Trophoblast cell (in vitro differentiated cells and primary cell): ENCODE measurements around the gene PNMA6F.
"Not testable (repeated sequence)": the region's sequence is repeated elsewhere in the genome, so short reads cannot be mapped to it uniquely, and the experiment has no call there.

Source experiments
- DNase-seq, 2 donors: peaks; one replicate each; pipeline ENCODE4 v3.0.0-alpha.2; 2016
- H2AFZ ChIP-seq: 2 replicates; pipeline ENCODE4 v1.6.1; 2013; ENCODE audit warnings: low read length, moderate library complexity, mild to moderate bottlenecking; ENCODE audit not compliant: insufficient read depth, poor library complexity
- H2AK5ac ChIP-seq: 2 replicates; pipeline ENCODE4 v1.6.1; 2013; ENCODE audit warnings: mild to moderate bottlenecking, low read length
- H2BK120ac ChIP-seq: 2 replicates; pipeline ENCODE4 v1.6.1; 2013; ENCODE audit warnings: low read length, mild to moderate bottlenecking, moderate library complexity; ENCODE audit not compliant: insufficient read depth, poor library complexity
- H2BK12ac ChIP-seq: 2 replicates; pipeline ENCODE4 v1.6.1; 2013; ENCODE audit warnings: mild to moderate bottlenecking, low read length, moderate library complexity
- H2BK5ac ChIP-seq: 2 replicates; pipeline ENCODE4 v1.6.1; 2013; ENCODE audit warnings: low read length, low read depth, moderate library complexity, mild to moderate bottlenecking; ENCODE audit not compliant: poor library complexity
- H3K14ac ChIP-seq: 2 replicates; pipeline ENCODE4 v1.6.1; 2013; ENCODE audit warnings: mild to moderate bottlenecking, low read length
- H3K18ac ChIP-seq: 2 replicates; pipeline ENCODE4 v1.6.1; 2013; ENCODE audit warnings: mild to moderate bottlenecking, low read length
- H3K23ac ChIP-seq: 2 replicates; pipeline ENCODE4 v1.6.1; 2013; ENCODE audit warnings: low read length
- H3K27ac ChIP-seq: 2 replicates; pipeline ENCODE4 v1.5.1; 2013; ENCODE audit warnings: low read depth, mild to moderate bottlenecking, inconsistent platforms, low read length, moderate library complexity
- H3K27me3 ChIP-seq: 2 replicates; pipeline ENCODE4 v1.6.1; 2013; ENCODE audit warnings: inconsistent platforms, mild to moderate bottlenecking, low read length, moderate library complexity; ENCODE audit not compliant: insufficient read depth
- H3K36me3 ChIP-seq, 2 experiments: 1 replicate in 1 of 2; 2 replicates in 1 of 2; pipeline ENCODE4 v1.6.1; 2013; ENCODE audit warnings: low read length in 2 of 2, mild to moderate bottlenecking in 2 of 2, moderate library complexity in 1 of 2; ENCODE audit not compliant: insufficient read depth in 2 of 2, control insufficient read depth in 1 of 2
- H3K4ac ChIP-seq: 2 replicates; pipeline ENCODE4 v1.6.1; 2013; ENCODE audit warnings: low read depth, mild to moderate bottlenecking, low read length, moderate library complexity
- H3K4me1 ChIP-seq, 2 experiments: 1 replicate in 1 of 2; 2 replicates in 1 of 2; pipeline ENCODE4 v1.6.1; 2013; ENCODE audit warnings: low read length in 2 of 2, mild to moderate bottlenecking in 2 of 2, moderate library complexity in 1 of 2; ENCODE audit not compliant: insufficient read depth in 2 of 2, control insufficient read depth in 1 of 2
- H3K4me2 ChIP-seq: 2 replicates; pipeline ENCODE4 v1.6.1; 2013; ENCODE audit warnings: inconsistent platforms, mild to moderate bottlenecking, low read length, moderate library complexity
- H3K4me3 ChIP-seq: 2 replicates; pipeline ENCODE4 v1.5.1; 2013; ENCODE audit warnings: mild to moderate bottlenecking, low read depth, low read length, inconsistent platforms
- H3K79me1 ChIP-seq: one replicate; pipeline ENCODE4 v1.6.1; 2013; ENCODE audit warnings: low read length
- H3K79me2 ChIP-seq: 2 replicates; pipeline ENCODE4 v1.6.1; 2013; ENCODE audit warnings: low read length, mild to moderate bottlenecking; ENCODE audit not compliant: control insufficient read depth, insufficient read depth, poor library complexity
- H3K9ac ChIP-seq: 2 replicates; pipeline ENCODE4 v1.6.1; 2013; ENCODE audit warnings: mild to moderate bottlenecking, low read length
- H3K9me3 ChIP-seq: 2 replicates; pipeline ENCODE4 v1.6.1; 2013; ENCODE audit warnings: low read depth, mild to moderate bottlenecking, control low read depth, inconsistent platforms, low read length; ENCODE audit not compliant: insufficient read depth
- H4K12ac ChIP-seq: 2 replicates; pipeline ENCODE4 v1.6.1; 2013; ENCODE audit warnings: low read depth, mild to moderate bottlenecking, low read length, moderate library complexity
- H4K8ac ChIP-seq: 2 replicates; pipeline ENCODE4 v1.6.1; 2013; ENCODE audit warnings: low read depth, mild to moderate bottlenecking, low read length, moderate library complexity
- H4K91ac ChIP-seq: one replicate; pipeline ENCODE4 v1.6.1; 2013; ENCODE audit warnings: low read depth, mild to moderate bottlenecking, low read length, moderate library complexity
- WGBS: extraction: QIAGEN DNeasy Blood & Tissue Kit; methylation state at CpG from one replicate; pipeline ENCODE4 v1.1.7; 2013; ENCODE audit warnings: missing lambda C conversion rate; ENCODE audit not compliant: insufficient read length, insufficient coverage; ENCODE audit errors: extremely low coverage; 5-methylcytosine and 5-hydroxymethylcytosine counted together

Gene PNMA6F

DNA sequence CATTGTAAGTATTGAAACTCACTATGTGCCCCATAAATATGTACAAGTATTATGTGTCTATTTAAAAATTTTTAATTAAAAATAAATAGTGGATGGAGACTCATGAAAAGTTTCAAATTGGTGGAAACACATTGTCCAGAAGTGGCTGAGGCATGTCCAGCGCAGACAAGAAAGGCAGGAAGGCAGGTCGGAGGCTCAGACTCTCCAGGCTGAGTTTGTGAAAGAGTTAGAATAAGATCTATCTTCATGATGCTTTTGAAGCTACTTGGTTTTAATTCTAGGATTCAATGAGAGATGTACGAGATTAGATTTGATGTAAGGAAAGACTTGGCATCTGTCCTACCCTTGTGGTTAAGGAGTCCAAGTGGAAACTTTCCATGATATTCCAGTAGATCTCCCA is 19.8 kb downstream of the PNMA6F start:
- DNase-seq = no peak
- no peak overlapping the region for H2BK120ac ChIP-seq
- H2BK12ac ChIP-seq = no peak overlapping the region
- H3K4me1 ChIP-seq = no peaks in the 10 kb centered on the region
- no peaks in the 10 kb centered on the region for H3K79me2 ChIP-seq
- H3K79me1 ChIP-seq = no peaks in the 10 kb centered on the region
- no peak overlapping the region for H3K27ac ChIP-seq
- H3K4me2 ChIP-seq = no peak overlapping the region
- no peak overlapping the region for H3K4ac ChIP-seq
- H3K36me3 ChIP-seq = no peaks in the 10 kb centered on the region
- H4K8ac ChIP-seq = no peak overlapping the region
- H2AFZ ChIP-seq = no peak overlapping the region
- H3K18ac ChIP-seq = no peak overlapping the region
- no peak overlapping the region for H2BK5ac ChIP-seq
- WGBS = no CpG with 5 or more reads among the region's 3 CpGs
- H3K14ac ChIP-seq = no peak overlapping the region
- no peaks in the 10 kb centered on the region for H3K27me3 ChIP-seq
- H4K12ac ChIP-seq = no peak overlapping the region
- no peaks in the 10 kb centered on the region for H3K9me3 ChIP-seq
- no peak overlapping the region for H3K9ac ChIP-seq
- no peak overlapping the region for H4K91ac ChIP-seq
- H3K4me3 ChIP-seq = no peak overlapping the region
- H3K23ac ChIP-seq = no peak overlapping the region
- H2AK5ac ChIP-seq = no peak overlapping the region

DNA sequence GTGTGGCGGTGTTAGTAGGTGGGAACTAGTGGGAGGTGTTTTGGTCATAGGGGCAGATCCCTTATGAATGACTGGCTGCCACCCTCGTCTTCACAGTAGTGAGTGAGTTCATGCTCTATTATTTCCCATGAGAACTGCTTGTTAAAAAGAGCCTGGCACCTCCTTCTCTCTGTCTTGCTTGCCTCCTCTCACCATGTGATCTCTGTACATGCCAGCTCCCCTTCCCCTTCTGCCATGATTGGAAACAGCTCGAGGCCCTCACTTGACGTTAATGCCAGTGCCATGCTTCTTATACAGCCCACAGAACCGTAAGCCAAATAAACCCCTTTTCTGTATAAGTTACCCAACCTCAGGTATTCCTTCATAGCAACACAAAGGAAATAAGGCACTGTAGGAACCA is 21.7 kb downstream of the PNMA6F start:
- no peaks in the 10 kb centered on the region for H3K79me2 ChIP-seq
- H4K12ac ChIP-seq = no peak overlapping the region
- H3K14ac ChIP-seq = no peak overlapping the region
- H3K27ac ChIP-seq = no peak overlapping the region
- no peak overlapping the region for H4K8ac ChIP-seq
- H3K18ac ChIP-seq = no peak overlapping the region
- no peak overlapping the region for H2AFZ ChIP-seq
- DNase-seq = no peak
- no peak overlapping the region for H2BK12ac ChIP-seq
- no peak overlapping the region for H3K23ac ChIP-seq
- H3K4me3 ChIP-seq = no peak overlapping the region
- no peaks in the 10 kb centered on the region for H3K4me1 ChIP-seq
- no peak overlapping the region for H2BK120ac ChIP-seq
- H3K4ac ChIP-seq = no peak overlapping the region
- no peaks in the 10 kb centered on the region for H3K27me3 ChIP-seq
- H2AK5ac ChIP-seq = no peak overlapping the region
- H3K9me3 ChIP-seq = no peaks in the 10 kb centered on the region
- no peak overlapping the region for H4K91ac ChIP-seq
- H3K4me2 ChIP-seq = no peak overlapping the region
- H3K9ac ChIP-seq = no peak overlapping the region
- WGBS = no CpG with 5 or more reads among the region's 5 CpGs
- no peak overlapping the region for H2BK5ac ChIP-seq
- no peaks in the 10 kb centered on the region for H3K79me1 ChIP-seq
- H3K36me3 ChIP-seq = no peaks in the 10 kb centered on the region

DNA sequence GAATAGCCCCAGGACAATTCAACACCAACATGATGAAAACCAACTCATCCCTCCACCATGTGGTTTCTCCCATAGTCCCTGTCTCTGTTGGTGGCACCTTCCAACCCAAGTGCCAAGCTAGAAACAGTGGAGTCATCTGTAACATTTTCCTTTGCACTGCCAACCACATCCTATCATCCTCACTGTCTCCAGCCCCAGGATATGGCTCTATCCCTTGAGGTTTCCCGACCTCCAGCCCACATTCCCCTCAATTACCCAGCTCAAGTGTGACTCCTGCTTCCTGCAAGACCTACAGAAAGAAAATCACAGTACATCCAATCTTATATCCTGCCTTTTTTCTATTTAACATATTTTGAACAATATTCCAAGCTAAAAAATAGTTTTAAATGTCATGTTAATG is 24.2 kb downstream of the PNMA6F start:
- Histone ChIP-seq H3K9me3 (no peaks in the 10 kb centered on the region), H2AFZ (no peak overlapping the region), H3K9ac (no peak overlapping the region), H3K79me2 (no peaks in the 10 kb centered on the region), H3K79me1 (no peaks in the 10 kb centered on the region), H4K91ac (no peak overlapping the region), H3K18ac (no peak overlapping the region), H3K27me3 (no peaks in the 10 kb centered on the region), H3K23ac (no peak overlapping the region), H3K36me3 (no peaks in the 10 kb centered on the region), H3K4ac (no peak overlapping the region), H3K14ac (no peak overlapping the region), H2BK120ac (no peak overlapping the region), H3K27ac (no peak overlapping the region), H2BK5ac (no peak overlapping the region), H2BK12ac (no peak overlapping the region), H3K4me1 (no peaks in the 10 kb centered on the region), H3K4me2 (no peak overlapping the region), H4K12ac (no peak overlapping the region), H4K8ac (no peak overlapping the region), H3K4me3 (no peak overlapping the region), H2AK5ac (no peak overlapping the region)
- no CpG with 5 or more reads among the region's 1 CpG for WGBS
- DNase-seq = no peak

DNA sequence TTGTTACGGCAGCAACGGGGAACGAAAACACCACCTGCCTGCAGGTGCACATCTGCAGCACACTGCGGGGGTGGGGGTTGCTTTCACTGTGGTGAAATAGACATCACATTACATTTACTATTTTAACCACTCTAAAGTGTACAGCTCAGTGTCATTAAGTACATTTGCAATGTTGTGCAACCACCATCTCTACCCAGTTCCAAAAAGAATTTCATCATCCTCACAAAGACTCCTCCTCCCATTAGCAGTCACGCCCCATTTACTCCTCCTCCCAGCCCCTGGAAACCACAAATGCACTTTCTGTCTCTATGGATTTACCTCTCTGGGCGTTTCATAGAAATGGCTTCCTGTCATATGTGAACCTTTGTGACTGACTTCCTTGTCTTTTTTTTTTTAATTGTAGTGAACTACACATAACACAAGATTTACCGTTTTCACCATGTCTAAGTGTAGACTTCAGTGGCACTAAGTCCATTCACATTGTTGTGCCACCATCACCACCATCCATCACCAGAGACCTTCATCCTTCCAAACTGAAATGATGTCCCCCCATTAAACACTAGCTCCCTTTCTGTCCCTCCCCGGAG is 28.0 kb downstream of the PNMA6F start:
- WGBS = no CpG with 5 or more reads among the region's 8 CpGs
- not testable (repeated sequence) for H3K27me3 ChIP-seq, H3K4me1 ChIP-seq, H3K79me1 ChIP-seq, H3K27ac ChIP-seq, DNase-seq, H4K8ac ChIP-seq, H3K4ac ChIP-seq, H2BK120ac ChIP-seq, H3K9ac ChIP-seq, H3K79me2 ChIP-seq, H3K4me3 ChIP-seq, H4K91ac ChIP-seq, H3K23ac ChIP-seq, H4K12ac ChIP-seq, H3K9me3 ChIP-seq, H2BK12ac ChIP-seq, H3K18ac ChIP-seq, H2BK5ac ChIP-seq, H2AK5ac ChIP-seq, H3K36me3 ChIP-seq, H3K4me2 ChIP-seq, H2AFZ ChIP-seq, H3K14ac ChIP-seq
